ENCODE results near the gene EEF2K. TPM values are rescaled to one million over a fixed set of nuclear protein-coding genes. Genes with fewer than 3 reads are reported as not detected.

The EEF2K gene
- total and polyA plus RNA-seq, 2 of the 13 experiments (the other 11 are each of a cell fraction or from before 2014, with no cell fraction given) = 22.0 to 23.8 TPM

- TF ChIP-seq ARID5B (CRISPR knock-in tag; IDR thresholded peaks at IDR 0.05) = peak; percentile 32; the same call in 1 of the 2 replicates
- TF ChIP-seq CCDC6 (CRISPR knock-in tag; IDR thresholded peaks at IDR 0.05) = 0 out of 2 replicates have a peak, but pooled peaks have one; percentile 4
- 0 out of 2 replicates have a peak, but pooled peaks have one; percentile 33 for TF ChIP-seq SNAI1 (CRISPR knock-in tag; IDR thresholded peaks at IDR 0.05; ENCODE audit: borderline replicate concordance)
- TF ChIP-seq ZNF362 (CRISPR knock-in tag; IDR thresholded peaks at IDR 0.05; ENCODE audit: borderline replicate concordance) = peak; percentile 9; the same call in 1 of the 2 replicates
- TF ChIP-seq ZMYM2 (CRISPR knock-in tag; IDR thresholded peaks at IDR 0.05) = 0 out of 2 replicates have a peak, but pooled peaks have one; percentile 13
- peak; percentile 54; the same call in 1 of the 2 replicates for TF ChIP-seq NCOR1 (IDR thresholded peaks at IDR 0.05; ENCODE audit: borderline replicate concordance, low read length)
- peak; percentile 38; the same call in 1 of the 2 replicates for TF ChIP-seq RXRB (CRISPR knock-in tag; IDR thresholded peaks at IDR 0.05; ENCODE audit: borderline replicate concordance)
- TF ChIP-seq IRF9 (CRISPR knock-in tag; IDR thresholded peaks at IDR 0.05; ENCODE audit: borderline replicate concordance) = peak; percentile 1; the same call in 1 of the 2 replicates
- peak; percentile 9; the same call in 1 of the 2 replicates for TF ChIP-seq ZMYM3 (CRISPR knock-in tag; IDR thresholded peaks at IDR 0.05)
- peak; percentile 66 for TF ChIP-seq ZNF770 (CRISPR knock-in tag; IDR thresholded peaks at IDR 0.05)
- TF ChIP-seq THAP11 (CRISPR knock-in tag; IDR thresholded peaks at IDR 0.05) = 0 out of 2 replicates have a peak, but pooled peaks have one; percentile 26
- TF ChIP-seq GTF3A (CRISPR knock-in tag; conservative IDR thresholded peaks at IDR 0.05) = 0 out of 2 replicates have a peak, but pooled peaks have one; percentile 50
- TF ChIP-seq CEBPB (IDR thresholded peaks at IDR 0.05; ENCODE audit: borderline replicate concordance, low read depth, low read length) = peak; percentile 55; the same call in 1 of the 2 replicates
- 0 out of 2 replicates have a peak, but pooled peaks have one; percentile 26 for TF ChIP-seq ZNF512B (CRISPR knock-in tag; IDR thresholded peaks at IDR 0.05; ENCODE audit: borderline replicate concordance)
These were observed 9.4 kb upstream of the EEF2K start (continued) for GRCh38 chr16:22196559-22197168.

All from HepG2 (cell line).